Esophagus muscularis mucosa (tissue), 4 donors: Measurements from ENCODE around the gene ZNF581. TPM values are rescaled to one million over a fixed set of nuclear protein-coding genes. Genes with fewer than 3 reads are reported as not detected.

Experiments used
- DNase-seq: peaks from one replicate; pipeline ENCODE4 v3.0.0-alpha.2; 2017; ENCODE audit errors: extremely low spot score
- H3K27ac ChIP-seq, 4 donors: fragments of 200-600 bp; sonication (generic); replicated peaks in 1 of 4; 1 replicate in 3 of 4; 2 replicates in 1 of 4; pipeline ENCODE4 v1.5.1; 2016 to 2019; ENCODE audit warnings: mild to moderate bottlenecking in 1 of 4
- H3K27me3 ChIP-seq, 4 donors: fragments of 200-600 bp; sonication (generic); one replicate each; pipeline versions ENCODE4 v1.5.1 to v1.6.0; 2016 to 2019
- H3K36me3 ChIP-seq, 4 donors: fragments of 200-600 bp; sonication (generic); one replicate each; pipeline ENCODE4 v1.5.1; 2016 to 2019
- H3K4me1 ChIP-seq, 4 donors: fragments of 200-600 bp; sonication (generic); one replicate each; pipeline ENCODE4 v1.5.1; 2016 to 2019
- H3K4me3 ChIP-seq, 4 donors: fragments of 200-600 bp; sonication (generic); 1 replicate in 2 of 4; 2 replicates in 2 of 4; pipeline ENCODE4 v1.5.1; 2016 to 2019; ENCODE audit warnings: mild to moderate bottlenecking in 4 of 4, moderate library complexity in 1 of 4
- H3K9me3 ChIP-seq, 4 donors: fragments of 200-600 bp; sonication (generic); 1 replicate in 3 of 4; 2 replicates in 1 of 4; pipeline ENCODE4 v1.5.1; 2016 to 2019
- CTCF ChIP-seq, 3 experiments: fragments of 200-600 bp in 2 of 3; fragments of 450-650 bp in 1 of 3; sonication (generic) in 2 of 3; IDR thresholded peaks; one replicate each; pipeline ENCODE4 v1.5.1; 2017 to 2019; ENCODE audit warnings: antibody characterized with exemption in 3 of 3, mild to moderate bottlenecking in 2 of 3, moderate library complexity in 1 of 3
- EP300 ChIP-seq: sonication (generic); formaldehyde crosslinking; IDR thresholded peaks from one replicate; pipeline ENCODE4 v1.6.1; 2017; ENCODE audit warnings: antibody characterized with exemption
- POLR2A ChIP-seq: fragments of 450-650 bp; IDR thresholded peaks from one replicate; pipeline ENCODE4 v1.6.1; 2017; ENCODE audit warnings: antibody characterized with exemption, moderate library complexity, mild to moderate bottlenecking, low read depth
- POLR2AphosphoS5 ChIP-seq, 2 donors: sonication (generic); formaldehyde crosslinking; IDR thresholded peaks; one replicate each; pipeline ENCODE4 v1.6.1; 2017; ENCODE audit warnings: antibody characterized with exemption in 2 of 2
- WGBS: methylation state at CpG from one replicate; pipeline ENCODE4 v1.1.5; 2018; 5-methylcytosine and 5-hydroxymethylcytosine counted together
- intact Hi-C: fragments of 100-400 bp; cut with DNase I; formaldehyde crosslinking; loops from one replicate; pipeline ENCODE4 v1.15.1; 2023
- total RNA-seq, 4 donors: library from RNA; depleted of rRNA; stranded (reverse); fragments of >200 nt; gene quantifications; one replicate each; pipeline versions ENCODE4 v1.1.0 to v1.2.1, GENCODE V29; 2016

ZNF581 gene
- total RNA-seq, 4 donors from 2014 or later: 13.3 to 26.6 (median 18.2) TPM

DNA sequence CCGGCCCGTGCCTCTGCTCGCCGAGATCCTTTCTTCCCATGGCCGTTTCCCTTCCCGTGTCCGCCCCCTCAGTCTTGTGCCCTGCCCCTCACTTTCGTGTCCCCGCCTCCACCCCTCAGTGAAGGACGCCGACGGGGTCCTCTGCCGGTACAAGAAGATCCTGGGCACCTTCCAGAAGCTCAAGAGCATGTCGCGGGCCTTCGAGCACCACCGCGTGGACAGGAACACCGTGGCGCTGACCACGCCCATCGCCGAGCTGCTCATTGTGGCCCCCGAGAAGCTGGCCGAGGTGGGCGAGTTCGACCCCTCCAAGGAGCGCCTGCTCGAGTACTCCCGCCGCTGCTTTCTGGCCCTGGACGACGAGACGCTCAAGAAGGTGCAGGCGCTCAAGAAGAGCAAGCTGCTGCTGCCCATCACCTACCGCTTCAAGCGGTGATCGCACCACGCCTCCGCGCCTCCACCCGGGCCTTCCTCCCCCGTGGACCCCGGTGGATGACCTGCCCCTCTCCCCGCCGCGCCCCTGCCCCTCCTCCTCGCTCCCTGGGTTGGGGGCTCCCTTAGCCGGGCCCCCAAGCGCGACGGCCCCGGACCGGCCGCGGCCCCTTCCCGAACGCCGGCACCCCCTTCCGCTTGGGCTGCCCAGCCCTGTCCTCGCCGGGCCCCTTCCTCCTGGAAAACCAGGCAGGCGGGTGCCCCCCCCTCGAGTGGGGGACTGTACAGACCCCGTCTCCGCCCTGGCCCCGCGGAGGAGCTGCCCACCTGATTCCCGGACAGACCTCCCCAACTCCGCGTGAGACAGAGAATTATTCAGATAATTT is 9.1 kb downstream of the ZNF581 start:
- peaks cover 42 to 65% (median 53%) of the 10 kb centered on the region in 4 donors for H3K4me1 ChIP-seq
- peak overlapping the region; percentile 97 to 100 (median 98) for H3K27ac ChIP-seq
- no peaks in the 10 kb centered on the region for H3K9me3 ChIP-seq
- intact Hi-C loops: loop anchor here (2.0 to 10.0 kb wide), 2 partner anchors 18 to 538 kb away; partner anchors contain the start of gene PPP1R12C
- H3K36me3 ChIP-seq: peaks cover 0 to 26% (median 8%) of the 10 kb centered on the region in 4 donors
- TF ChIP-seq POLR2AphosphoS5 (IDR thresholded peaks at IDR 0.05) (no peak), CTCF (IDR thresholded peaks at IDR 0.05) (no peak), POLR2A (no peak), EP300 (no peak)
- 71% methylated on average over 71 of the region's 71 CpGs for WGBS
- DNase-seq: no peak
- H3K4me3 ChIP-seq: no peak overlapping the region
- H3K27me3 ChIP-seq: no peaks in the 10 kb centered on the region

GRCh38 chr19:55653651-55654322 is 10.3 kb downstream of the ZNF581 start:
- under 1% methylated on average over 50 of the region's 57 CpGs for WGBS
- Histone ChIP-seq H3K27ac (peak overlapping the region; percentile 97 to 100 (median 98)), H3K4me1 (peaks cover 48 to 68% (median 56%) of the 10 kb centered on the region in 4 donors), H3K36me3 (peaks cover 0 to 27% (median 10%) of the 10 kb centered on the region in 4 donors), H3K4me3 (peak overlapping the region; percentile 78 to 100 (median 92)), H3K9me3 (no peaks in the 10 kb centered on the region), H3K27me3 (no peaks in the 10 kb centered on the region)
- no peak for TF ChIP-seq EP300
- peak; percentile 88 to 100 (median 97) for TF ChIP-seq CTCF (IDR thresholded peaks at IDR 0.05)
- TF ChIP-seq POLR2AphosphoS5 (IDR thresholded peaks at IDR 0.05): peak; percentile 85 to 96
- peak; percentile 62 for TF ChIP-seq POLR2A
- intact Hi-C loops: loop anchor here (2.0 to 10.0 kb wide), 2 partner anchors 19 to 539 kb away; partner anchors contain the start of gene PPP1R12C
- peak; percentile 99 for DNase-seq

- Histone ChIP-seq H3K9me3 (no peaks in the 10 kb centered on the region), H3K36me3 (peaks cover 1 to 34% (median 15%) of the 10 kb centered on the region in 4 donors), H3K27ac (peak overlapping the region; percentile 97 to 100 (median 98)), H3K4me3 (peak overlapping the region; percentile 78 to 100 (median 92)), H3K4me1 (peaks cover 48 to 68% (median 56%) of the 10 kb centered on the region in 4 donors), H3K27me3 (no peaks in the 10 kb centered on the region)
- TF ChIP-seq POLR2AphosphoS5 (IDR thresholded peaks at IDR 0.05): no peak
- TF ChIP-seq CTCF (IDR thresholded peaks at IDR 0.05): no peak
- no peak for TF ChIP-seq EP300
- TF ChIP-seq POLR2A: no peak
- DNase-seq: peak; percentile 100
- WGBS: 0% methylated on average over 37 of the region's 52 CpGs
- intact Hi-C loops: loop anchor here (10.0 kb wide), 1 partner anchor 540 kb away; the partner anchor contains the start of gene PPP1R12C
These were observed 10.9 kb downstream of the ZNF581 start for GRCh38 chr19:55654323-55654867.

DNA sequence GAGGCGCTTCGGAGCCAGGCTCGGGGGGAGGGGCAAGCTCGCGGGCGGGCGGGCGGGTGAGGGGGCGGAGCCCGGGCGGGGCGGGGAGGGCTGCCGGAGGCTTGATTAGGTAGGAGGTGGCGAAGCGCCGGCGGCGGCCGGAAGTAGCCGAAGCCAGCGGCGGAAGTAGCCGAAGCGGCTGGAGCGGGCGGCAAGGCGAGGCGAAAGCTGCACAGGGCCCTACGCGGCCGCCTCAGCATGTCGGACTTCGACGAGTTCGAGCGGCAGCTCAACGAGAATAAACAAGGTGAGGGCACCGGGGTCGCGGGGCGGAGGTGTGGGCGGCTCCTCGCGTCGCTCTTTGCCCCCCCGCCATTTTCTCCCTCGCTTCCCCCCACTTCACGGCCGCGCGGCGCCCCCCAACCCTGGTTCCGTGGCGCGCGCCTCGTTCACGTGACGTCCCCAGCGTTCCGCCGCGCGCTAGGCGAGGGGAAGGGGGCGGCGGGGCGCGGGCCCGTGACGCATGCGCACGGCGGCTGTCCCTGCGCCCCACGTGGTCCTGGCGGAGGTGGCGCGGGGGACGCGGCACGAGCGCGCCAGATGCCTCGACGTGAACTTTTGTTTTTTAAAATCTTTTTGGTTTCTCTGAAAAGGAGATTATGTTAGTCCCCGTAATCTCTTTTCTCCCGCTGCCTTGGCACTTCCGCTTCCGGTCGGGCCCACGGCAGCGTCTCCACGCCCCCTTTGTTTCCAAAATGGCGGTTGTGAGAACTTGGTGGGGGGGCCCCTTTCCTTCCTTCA is 11.6 kb downstream of the ZNF581 start, which contains the start of gene U2AF2:
Gene U2AF2, plus strand, starts transcription at position 168 of the 780 bp plus-strand sequence. Its CDS starts 70 bp downstream, at position 238.
- intact Hi-C loops: loop anchor here (10.0 kb wide), 1 partner anchor 540 kb away; the partner anchor contains the start of gene PPP1R12C
- H3K36me3 ChIP-seq: peaks cover 7 to 39% (median 22%) of the 10 kb centered on the region in 4 donors
- H3K27me3 ChIP-seq: no peaks in the 10 kb centered on the region
- peak; percentile 98 for DNase-seq
- TF ChIP-seq POLR2AphosphoS5 (IDR thresholded peaks at IDR 0.05) (peak; percentile 36 to 87), EP300 (no peak), POLR2A (peak; percentile 39), CTCF (IDR thresholded peaks at IDR 0.05) (peak in 1 of 3 experiments; percentile 8)
- peak within 1 kb of the TSS; percentile 78 to 100 (median 92) for H3K4me3 ChIP-seq
- H3K27ac ChIP-seq: peak within 1 kb of the TSS; percentile 97 to 100 (median 98)
- no peaks in the 10 kb centered on the region for H3K9me3 ChIP-seq
- WGBS: under 1% methylated on average over 45 of the region's 95 CpGs
- H3K4me1 ChIP-seq: peaks cover 52 to 68% (median 57%) of the 10 kb centered on the region in 4 donors
